ENCODE measurements around the gene ATF7. TPM values are rescaled to one million over a fixed set of nuclear protein-coding genes. Genes with fewer than 3 reads are reported as not detected.
"Not testable (repeated sequence)": the region's sequence is repeated elsewhere in the genome, so short reads cannot be mapped to it uniquely, and the experiment has no call there.

Gene ATF7
- total RNA-seq: 15.5 and 25.3 TPM in 2 replicates
- polyA plus RNA-seq (2012): 23.9 TPM

DNA sequence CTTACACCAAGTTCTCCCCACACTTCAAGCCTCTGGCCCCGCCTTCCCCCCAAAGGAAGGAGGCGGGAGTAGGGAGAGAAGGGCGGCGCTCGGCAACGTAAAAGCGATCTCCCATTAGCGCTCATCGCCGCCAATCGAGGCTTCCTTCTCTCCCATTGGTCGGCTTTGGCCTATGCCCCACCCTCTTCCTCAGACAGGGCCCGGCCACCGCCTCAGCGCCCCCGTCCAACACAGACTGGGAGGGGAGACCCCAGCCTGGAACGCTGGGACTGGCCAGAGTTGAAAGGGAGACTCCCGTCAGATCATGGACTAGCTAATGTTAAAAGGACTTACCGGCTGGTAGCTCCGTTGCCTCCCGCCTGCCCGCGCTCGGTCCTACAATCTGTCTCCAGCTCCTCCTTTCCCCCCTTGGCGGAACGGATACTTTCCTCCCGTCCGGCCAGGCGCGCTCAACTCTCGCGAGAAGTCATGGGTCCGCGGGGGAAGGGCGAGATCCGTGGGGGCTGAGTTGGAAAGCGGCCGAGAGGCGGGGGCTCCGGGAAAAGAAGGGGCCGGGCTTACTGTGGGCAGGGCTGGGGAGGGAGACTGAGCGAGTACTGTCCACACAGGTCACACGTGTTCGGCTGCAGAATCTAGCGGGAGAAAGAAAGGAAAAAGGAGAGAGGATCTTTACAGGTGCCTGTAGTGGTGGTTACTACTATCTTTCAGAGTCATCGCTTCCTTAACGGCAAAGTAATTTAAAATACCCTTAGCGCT lies at the start of gene ATF7:
Gene ATF7 (minus strand): TSS at position 437 of the 756 bp plus-strand sequence. CDS start 25,382 bp downstream, outside the sequence.
- DNase-seq (ENCODE audit: low read depth): peak; percentile 98

GRCh38 chr12:53674977-53675700 lies 49.0 kb upstream of the ATF7 start:
- DNase-seq (ENCODE audit: low read depth): no peak

DNA sequence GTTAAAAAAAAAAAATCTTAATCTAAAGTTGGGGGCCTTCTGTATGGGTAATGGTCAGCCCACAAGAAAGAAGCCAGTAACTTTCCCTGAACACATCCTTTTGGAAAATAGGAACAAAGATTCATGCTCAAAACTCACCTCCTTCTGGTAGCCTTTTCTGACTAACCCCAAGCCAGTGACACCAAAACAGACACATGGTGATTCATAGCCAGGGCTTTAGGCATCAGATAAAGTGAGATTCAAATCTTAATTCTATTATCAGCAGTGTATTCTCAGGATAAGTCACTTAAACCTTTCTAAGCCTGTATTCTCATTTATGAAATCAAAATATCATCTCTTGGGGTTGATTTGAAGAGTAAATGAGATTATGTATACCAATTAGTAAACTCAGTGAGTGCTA lies 44.8 kb upstream of the ATF7 start:
- DNase-seq (ENCODE audit: low read depth): no peak

DNA sequence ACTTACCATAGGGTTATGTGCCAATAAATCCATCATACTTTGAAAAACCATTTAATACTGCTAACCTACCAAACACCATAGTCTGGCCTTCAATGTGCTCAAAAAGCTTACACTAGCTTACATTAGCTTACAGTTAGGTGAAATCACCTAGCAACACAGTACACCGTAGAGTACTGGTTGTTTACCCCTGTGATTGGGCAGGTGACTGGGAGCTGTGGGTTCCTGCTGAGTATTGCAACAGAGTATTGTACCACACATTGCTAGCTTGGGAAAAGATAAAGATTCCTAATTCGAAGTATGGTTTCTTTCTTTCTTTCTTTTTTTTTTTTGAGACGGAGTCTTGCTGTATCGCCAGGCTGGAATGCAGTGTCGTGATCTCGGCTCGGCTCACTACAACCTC lies 44.1 kb upstream of the ATF7 start:
- DNase-seq (ENCODE audit: low read depth): no peak

GRCh38 chr12:53667080-53667479 lies 40.9 kb upstream of the ATF7 start:
- no peak for DNase-seq (ENCODE audit: low read depth)

DNA sequence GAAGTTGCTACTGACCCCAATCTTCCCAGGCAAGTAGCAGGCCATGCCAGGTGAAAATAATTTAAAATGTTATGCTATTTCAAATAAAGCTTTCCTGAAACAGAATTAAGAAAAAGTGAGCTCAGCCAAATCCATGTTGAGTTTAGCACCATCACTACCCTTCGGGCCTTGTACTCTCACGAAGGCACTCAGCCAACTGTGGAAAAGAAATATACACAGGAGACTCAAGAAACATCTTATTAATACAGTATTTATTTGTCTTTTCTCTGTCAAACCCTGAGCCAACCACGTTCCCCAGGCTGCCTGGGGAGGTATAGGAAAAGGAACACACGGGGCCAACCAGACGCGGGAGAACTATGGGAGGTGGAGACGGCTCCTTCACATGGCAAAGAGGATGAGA lies 38.8 kb upstream of the ATF7 start:
- no peak for DNase-seq (ENCODE audit: low read depth)

DNA sequence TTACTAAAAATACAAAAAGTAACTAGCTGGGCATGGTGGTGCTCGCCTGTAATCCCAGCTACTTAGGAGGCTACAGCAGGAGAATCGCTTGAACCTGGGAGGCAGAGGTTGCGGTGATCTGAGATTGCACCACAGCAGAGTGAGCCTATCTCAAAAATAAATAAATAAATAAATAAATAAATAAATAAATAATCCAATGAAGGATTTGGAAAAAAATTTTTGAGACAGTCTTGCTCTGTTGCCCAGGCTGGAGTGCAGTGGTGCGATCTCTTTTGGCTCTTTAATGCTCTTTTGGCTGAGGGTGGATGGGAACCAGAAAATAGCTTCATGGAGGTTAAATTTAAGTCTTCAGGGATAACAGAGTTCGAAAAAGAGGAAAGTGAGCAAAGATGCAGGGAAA lies 38.0 kb upstream of the ATF7 start:
- DNase-seq (ENCODE audit: low read depth): no peak

DNA sequence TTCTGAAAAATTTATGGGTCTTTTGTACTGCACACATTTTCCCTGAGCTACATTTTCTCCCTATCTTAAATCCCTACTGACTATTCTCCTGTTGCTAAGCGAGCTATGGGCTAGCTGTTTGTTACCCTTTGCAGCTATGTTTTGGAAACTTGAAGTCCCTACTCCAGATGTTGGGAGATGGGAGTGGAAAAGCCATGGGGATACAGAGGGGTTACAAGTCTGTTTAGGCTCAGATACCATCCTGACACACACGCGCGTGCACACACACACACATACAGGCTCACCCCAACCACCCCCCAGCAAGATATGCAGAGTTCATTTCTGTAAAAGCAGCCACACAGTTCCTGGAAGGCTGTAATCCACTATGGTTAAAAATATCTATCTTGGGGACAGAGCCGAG lies 33.9 kb upstream of the ATF7 start:
- DNase-seq (ENCODE audit: low read depth): peak; percentile 47

GRCh38 chr12:53659571-53659981 lies 33.4 kb upstream of the ATF7 start:
- peak; percentile 82 for DNase-seq (ENCODE audit: low read depth)

GRCh38 chr12:53659011-53659551 lies 32.9 kb upstream of the ATF7 start:
- peak; percentile 66 for DNase-seq (ENCODE audit: low read depth)

DNA sequence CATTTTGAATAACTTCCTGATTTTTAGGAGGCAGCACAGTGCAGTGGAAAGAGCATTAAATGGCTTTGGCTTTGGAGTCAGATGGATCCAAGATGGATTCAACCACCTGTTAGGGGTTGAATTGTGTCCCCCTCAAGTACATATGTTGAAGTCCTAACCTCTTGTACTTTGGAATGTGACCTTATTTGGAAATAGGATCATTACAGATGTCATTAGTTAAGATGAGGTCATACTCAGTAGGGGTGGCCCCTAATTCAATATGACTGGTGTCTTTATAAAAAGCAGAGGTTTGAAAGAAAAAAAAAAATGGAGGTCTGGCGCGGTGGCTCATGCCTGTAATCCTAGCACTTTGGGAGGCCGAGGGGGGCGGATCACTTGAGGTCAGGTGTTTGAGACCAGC lies 30.9 kb upstream of the ATF7 start:
- no peak for DNase-seq (ENCODE audit: low read depth)

DNA sequence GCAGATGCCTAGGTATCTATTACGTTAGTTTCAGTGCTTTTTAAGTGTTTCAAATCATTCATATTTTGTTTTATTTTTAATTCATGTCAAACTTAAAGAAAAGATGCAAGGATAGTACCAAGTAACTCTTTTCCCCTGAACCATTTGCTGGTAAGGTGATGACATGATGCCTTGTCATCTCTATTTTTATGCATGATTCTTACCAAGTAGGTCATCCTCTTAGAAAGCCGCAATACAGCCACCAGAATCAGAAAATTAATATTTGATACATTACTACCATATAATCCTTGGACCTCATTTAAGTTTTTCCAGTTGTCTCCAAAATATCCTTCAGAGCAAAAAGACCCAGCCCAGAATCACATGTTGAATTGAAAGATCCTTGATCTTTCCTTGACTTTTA lies 27.4 kb upstream of the ATF7 start:
- DNase-seq (ENCODE audit: low read depth): peak; percentile 20

GRCh38 chr12:53652366-53652765 lies 26.2 kb upstream of the ATF7 start:
- DNase-seq (ENCODE audit: low read depth): peak; percentile 46

GRCh38 chr12:53651737-53652136 lies 25.6 kb upstream of the ATF7 start:
- DNase-seq (ENCODE audit: low read depth): peak; percentile 63

DNA sequence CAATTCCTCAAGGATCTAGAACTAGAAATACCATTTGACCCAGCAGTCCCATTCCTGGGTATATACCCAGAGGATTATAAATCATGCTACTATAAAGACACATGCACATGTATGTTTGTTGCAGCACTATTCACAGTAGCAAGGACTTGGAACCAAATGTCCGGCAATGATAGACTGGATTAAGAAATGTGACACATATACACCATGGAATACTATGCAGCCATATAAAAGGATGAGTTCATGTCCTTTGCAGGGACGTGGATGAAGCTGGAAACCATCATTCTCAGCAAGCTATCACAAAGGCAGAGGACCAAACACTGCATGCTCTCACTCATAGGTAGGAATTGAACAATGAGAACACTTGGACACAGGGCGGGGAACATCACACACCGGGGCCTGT lies 20.1 kb upstream of the ATF7 start:
- not testable (repeated sequence) for DNase-seq (ENCODE audit: low read depth)

GRCh38 chr12:53645165-53645564 lies 19.0 kb upstream of the ATF7 start:
- DNase-seq (ENCODE audit: low read depth): no peak

- no peak for DNase-seq (ENCODE audit: low read depth)
Observed at GRCh38 chr12:53644133-53644532, 18.0 kb upstream of the ATF7 start.

- DNase-seq (ENCODE audit: low read depth): no peak
Observed at GRCh38 chr12:53643232-53643979, 17.2 kb upstream of the ATF7 start.

DNA sequence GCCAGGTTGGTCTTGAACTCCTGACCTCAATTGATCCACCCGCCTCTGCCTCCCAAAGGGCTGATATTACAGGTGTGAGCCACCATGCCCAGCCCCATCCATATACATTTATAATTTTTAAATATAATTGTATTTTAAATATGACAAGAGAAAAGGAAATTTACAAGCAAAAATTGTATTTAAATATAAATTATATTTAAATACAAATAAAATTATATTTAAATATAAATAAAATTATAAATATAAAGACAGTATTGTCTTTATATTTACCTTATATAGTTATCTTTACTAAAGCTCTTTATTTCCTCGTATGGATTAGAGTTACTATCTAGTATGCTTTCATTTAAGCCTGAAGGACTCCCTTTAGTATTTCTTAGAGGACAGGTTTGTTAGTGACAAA lies 11.9 kb upstream of the ATF7 start:
- DNase-seq (ENCODE audit: low read depth): no peak

- DNase-seq (ENCODE audit: low read depth): no peak
Observed at GRCh38 chr12:53636641-53637040, 10.5 kb upstream of the ATF7 start.

- DNase-seq (ENCODE audit: low read depth): not testable (repeated sequence)
Observed at GRCh38 chr12:53635708-53636107, 9.5 kb upstream of the ATF7 start.

- no peak for DNase-seq (ENCODE audit: low read depth)
Observed at GRCh38 chr12:53631721-53632120, 5.5 kb upstream of the ATF7 start.
